ENCODE measurements around the gene MRLN.

DNA sequence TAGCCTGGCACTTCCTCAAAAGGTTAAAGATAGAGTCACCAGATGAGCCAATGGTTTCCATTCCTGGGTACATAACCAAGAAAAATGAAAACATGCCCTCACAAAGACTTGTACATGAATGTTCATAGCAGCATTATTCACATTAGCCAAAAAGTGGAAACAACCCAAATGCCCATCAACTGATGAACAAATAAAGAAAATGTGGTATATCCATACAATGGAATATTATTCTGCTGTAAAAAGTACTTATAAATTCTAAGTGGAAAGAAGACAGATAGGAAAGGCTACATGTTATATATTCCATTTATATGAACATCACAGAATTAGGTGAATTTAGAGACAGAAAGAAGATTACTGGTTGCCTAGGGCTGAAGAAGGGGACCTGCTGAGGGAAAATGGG, 32.9 kb downstream of the MRLN start:
- no peak for TF ChIP-seq EZH2phosphoT487 (IDR thresholded peaks at IDR 0.05; ENCODE audit: low read depth, severe bottlenecking, unreplicated experiment)
- TF ChIP-seq, protein P1, sequence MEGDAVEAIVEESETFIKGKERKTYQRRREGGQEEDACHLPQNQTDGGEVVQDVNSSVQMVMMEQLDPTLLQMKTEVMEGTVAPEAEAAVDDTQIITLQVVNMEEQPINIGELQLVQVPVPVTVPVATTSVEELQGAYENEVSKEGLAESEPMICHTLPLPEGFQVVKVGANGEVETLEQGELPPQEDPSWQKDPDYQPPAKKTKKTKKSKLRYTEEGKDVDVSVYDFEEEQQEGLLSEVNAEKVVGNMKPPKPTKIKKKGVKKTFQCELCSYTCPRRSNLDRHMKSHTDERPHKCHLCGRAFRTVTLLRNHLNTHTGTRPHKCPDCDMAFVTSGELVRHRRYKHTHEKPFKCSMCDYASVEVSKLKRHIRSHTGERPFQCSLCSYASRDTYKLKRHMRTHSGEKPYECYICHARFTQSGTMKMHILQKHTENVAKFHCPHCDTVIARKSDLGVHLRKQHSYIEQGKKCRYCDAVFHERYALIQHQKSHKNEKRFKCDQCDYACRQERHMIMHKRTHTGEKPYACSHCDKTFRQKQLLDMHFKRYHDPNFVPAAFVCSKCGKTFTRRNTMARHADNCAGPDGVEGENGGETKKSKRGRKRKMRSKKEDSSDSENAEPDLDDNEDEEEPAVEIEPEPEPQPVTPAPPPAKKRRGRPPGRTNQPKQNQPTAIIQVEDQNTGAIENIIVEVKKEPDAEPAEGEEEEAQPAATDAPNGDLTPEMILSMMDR (IDR thresholded peaks at IDR 0.05; ENCODE audit: poor library complexity): no peak

Measured in hepatocyte (in vitro differentiated cells).